Kidney epithelial cell (primary cell): Measurements from ENCODE around the gene PRDX6. TPM values are rescaled to one million over a fixed set of nuclear protein-coding genes. Genes with fewer than 3 reads are reported as not detected.

ENCODE experiments used
- DNase-seq: peaks from one replicate; pipeline ENCODE4 v3.0.0-alpha.2; 2010; ENCODE audit warnings: low read depth
- H3K27me3 ChIP-seq: 2 replicates; pipeline ENCODE4 v1.6.0; 2011; ENCODE audit warnings: low read length; ENCODE audit not compliant: control insufficient read depth, insufficient read depth
- H3K36me3 ChIP-seq: 2 replicates; pipeline ENCODE4 v1.5.1; 2011; ENCODE audit warnings: low read length; ENCODE audit not compliant: control insufficient read depth, insufficient read depth
- H3K4me3 ChIP-seq: 2 replicates; pipeline ENCODE4 v1.5.1; 2011; ENCODE audit warnings: low read depth, mild to moderate bottlenecking, control low read depth, low read length
- total RNA-seq: library from RNA; depleted of rRNA; stranded (reverse); fragments of >200 nt; gene quantifications from 2 replicates; pipeline ENCODE4 v1.2.3, GENCODE V29; 2015
- TF ChIP-seq, protein P1 (sequence below): IDR thresholded peaks from 2 replicates; pipeline ENCODE4 v1.5.1; 2011; ENCODE audit warnings: mild to moderate bottlenecking, moderate library complexity, low read length, control low read depth, inconsistent platforms; ENCODE audit not compliant: insufficient read depth, poor library complexity, severe bottlenecking

The PRDX6 gene
- total RNA-seq, 1 donor from 2014 or later = 187 TPM

DNA sequence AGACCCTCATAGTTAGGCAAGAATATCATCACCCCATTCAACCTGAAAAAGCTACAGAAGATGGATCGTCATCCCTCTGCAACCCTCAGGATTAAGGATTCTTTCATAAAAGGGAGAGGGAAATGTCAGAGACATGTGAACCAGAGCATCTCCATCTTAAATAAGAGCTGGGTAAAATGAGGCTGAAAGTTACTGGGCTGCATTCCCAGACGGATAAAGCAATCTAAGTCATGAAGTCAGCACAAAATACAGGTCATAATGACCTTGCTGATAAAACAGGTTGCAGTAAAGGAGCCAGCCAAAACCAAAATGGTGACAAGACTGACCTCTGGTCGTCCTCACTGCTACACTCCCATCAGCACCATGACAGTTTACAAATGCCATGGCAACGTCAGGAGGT lies 22.6 kb downstream of the PRDX6 start:
- H3K4me3 ChIP-seq = no peak overlapping the region
- DNase-seq = no peak
- H3K27me3 ChIP-seq = no peaks in the 10 kb centered on the region
- no peaks in the 10 kb centered on the region for H3K36me3 ChIP-seq
- TF ChIP-seq, protein P1, sequence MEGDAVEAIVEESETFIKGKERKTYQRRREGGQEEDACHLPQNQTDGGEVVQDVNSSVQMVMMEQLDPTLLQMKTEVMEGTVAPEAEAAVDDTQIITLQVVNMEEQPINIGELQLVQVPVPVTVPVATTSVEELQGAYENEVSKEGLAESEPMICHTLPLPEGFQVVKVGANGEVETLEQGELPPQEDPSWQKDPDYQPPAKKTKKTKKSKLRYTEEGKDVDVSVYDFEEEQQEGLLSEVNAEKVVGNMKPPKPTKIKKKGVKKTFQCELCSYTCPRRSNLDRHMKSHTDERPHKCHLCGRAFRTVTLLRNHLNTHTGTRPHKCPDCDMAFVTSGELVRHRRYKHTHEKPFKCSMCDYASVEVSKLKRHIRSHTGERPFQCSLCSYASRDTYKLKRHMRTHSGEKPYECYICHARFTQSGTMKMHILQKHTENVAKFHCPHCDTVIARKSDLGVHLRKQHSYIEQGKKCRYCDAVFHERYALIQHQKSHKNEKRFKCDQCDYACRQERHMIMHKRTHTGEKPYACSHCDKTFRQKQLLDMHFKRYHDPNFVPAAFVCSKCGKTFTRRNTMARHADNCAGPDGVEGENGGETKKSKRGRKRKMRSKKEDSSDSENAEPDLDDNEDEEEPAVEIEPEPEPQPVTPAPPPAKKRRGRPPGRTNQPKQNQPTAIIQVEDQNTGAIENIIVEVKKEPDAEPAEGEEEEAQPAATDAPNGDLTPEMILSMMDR = no peak

DNA sequence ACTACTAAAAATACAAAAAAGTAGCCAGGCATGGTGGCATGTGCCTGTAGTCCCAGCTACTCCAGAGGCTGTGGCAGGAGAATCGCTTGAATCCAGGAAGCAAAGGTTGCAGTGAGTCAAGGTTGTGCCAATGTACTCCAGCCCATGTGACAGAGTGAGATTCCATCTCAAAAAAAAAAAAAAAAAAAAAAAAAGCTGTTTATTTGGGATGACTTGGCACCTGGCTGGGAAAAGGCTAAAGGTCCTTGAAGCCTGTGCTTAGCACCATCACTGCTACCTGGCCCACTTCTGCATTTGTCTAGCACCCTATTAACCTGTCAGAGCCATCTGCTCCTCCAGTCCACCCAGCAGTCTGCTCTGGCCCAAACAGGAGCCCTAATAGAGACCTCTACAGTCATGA lies 25.0 kb downstream of the PRDX6 start:
- Histone ChIP-seq H3K4me3 (no peak overlapping the region), H3K36me3 (no peaks in the 10 kb centered on the region), H3K27me3 (no peaks in the 10 kb centered on the region)
- TF ChIP-seq, protein P1 = no peak
- DNase-seq = no peak

DNA sequence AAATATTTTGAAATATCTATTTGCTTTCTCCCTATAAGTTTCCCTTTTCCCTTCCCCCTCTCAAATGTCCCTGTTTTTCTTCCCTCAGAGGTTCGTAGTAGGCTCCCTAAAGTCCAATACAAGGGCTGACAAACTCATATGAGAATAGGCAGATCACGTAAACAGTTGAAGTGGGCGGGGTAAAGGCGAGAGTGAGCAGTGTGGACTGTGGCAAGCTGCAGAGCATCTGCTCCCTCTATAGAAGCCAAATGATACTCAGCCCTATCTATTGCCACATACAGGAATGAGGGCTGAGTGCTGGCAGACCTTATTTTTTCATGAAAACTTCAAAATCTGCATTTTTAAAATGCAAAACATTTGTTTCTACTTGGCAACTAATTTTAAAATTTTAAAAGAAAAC lies 26.3 kb downstream of the PRDX6 start:
- Histone ChIP-seq H3K27me3 (no peaks in the 10 kb centered on the region), H3K36me3 (no peaks in the 10 kb centered on the region), H3K4me3 (no peak overlapping the region)
- TF ChIP-seq, protein P1 = no peak
- no peak for DNase-seq

DNA sequence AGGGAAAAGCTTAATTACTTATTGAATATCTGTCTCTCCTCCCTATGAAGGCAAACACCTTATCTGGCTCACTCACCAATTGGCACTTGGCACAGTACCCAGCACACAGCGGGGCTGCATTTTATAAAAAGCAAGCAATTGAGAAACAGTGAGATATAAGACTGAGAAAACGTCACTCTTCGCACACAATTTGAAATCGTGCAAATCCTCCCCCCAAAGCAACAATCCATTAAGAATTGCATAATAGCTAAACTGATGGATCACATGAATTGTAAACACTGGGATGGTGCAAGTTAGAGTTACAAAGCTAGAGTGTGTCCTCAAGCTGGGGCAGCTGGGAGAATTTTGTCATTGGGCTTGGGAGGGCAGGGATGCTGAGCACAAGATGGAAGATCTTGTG lies 27.1 kb downstream of the PRDX6 start:
- TF ChIP-seq, protein P1 = no peak
- no peak for DNase-seq
- no peaks in the 10 kb centered on the region for H3K27me3 ChIP-seq
- no peak overlapping the region for H3K4me3 ChIP-seq
- no peaks in the 10 kb centered on the region for H3K36me3 ChIP-seq

DNA sequence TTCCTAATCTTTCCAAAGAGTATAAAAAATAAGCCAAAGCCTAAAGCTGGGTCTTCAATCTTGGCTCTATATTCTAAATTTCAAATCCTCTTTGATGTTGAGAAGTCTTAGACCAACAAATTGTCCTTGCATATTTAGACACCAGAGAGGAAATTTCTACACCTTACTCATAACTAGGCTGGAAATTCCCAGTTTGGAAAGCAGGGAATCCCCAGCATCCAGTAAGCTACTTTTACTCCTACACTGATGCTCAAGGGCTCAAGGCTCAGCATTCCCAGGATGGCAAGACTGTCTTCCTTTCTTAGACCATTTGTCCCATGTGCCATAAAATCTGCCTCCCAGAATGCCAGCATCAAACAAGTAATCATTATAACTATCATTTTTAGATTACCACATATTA lies 28.3 kb downstream of the PRDX6 start:
- no peak for DNase-seq
- TF ChIP-seq, protein P1 = no peak
- no peaks in the 10 kb centered on the region for H3K27me3 ChIP-seq
- H3K36me3 ChIP-seq = no peaks in the 10 kb centered on the region
- no peak overlapping the region for H3K4me3 ChIP-seq

DNA sequence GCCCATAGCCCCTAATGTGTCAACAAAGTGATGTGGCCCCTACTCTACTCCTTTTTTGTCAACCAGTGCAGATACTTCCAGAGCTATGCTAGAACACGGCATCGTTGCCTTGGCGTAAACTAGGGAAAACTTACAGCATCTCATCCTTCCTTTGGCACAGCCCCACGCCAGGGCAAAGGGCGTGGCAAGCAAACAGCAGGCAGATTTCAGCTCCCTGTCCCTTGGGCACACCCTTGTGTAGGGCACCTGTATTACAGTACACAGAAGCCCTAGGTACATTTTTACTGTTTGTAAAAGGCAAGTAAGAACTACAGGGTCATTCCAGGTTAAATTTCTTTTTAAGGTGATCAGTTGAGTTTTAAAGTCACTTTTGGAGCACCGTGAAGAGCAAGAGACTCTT lies 29.3 kb downstream of the PRDX6 start:
- TF ChIP-seq, protein P1 = peak; percentile 62
- H3K4me3 ChIP-seq = no peak overlapping the region
- no peaks in the 10 kb centered on the region for H3K36me3 ChIP-seq
- no peak for DNase-seq
- H3K27me3 ChIP-seq = no peaks in the 10 kb centered on the region
